Progenitor cell of endocrine pancreas (in vitro differentiated cells): Measurements from ENCODE around the gene ZNF296. TPM values are rescaled to one million over a fixed set of nuclear protein-coding genes. Genes with fewer than 3 reads are reported as not detected.

Experiments used
- DNase-seq: peaks from one replicate; pipeline ENCODE4 v3.0.0; 2021; ENCODE audit warnings: low spot score; ENCODE audit not compliant: unreplicated experiment
- H3K27ac Mint-ChIP-seq: 2 replicates; pipeline ENCODE4 v1.8.0; 2021; ENCODE audit warnings: mild to moderate bottlenecking, moderate library complexity, mixed read lengths
- H3K27me3 Mint-ChIP-seq: 2 replicates; pipeline ENCODE4 v1.8.0; 2021; ENCODE audit warnings: mixed read lengths
- H3K36me3 Mint-ChIP-seq: 2 replicates; pipeline ENCODE4 v1.8.0; 2022; ENCODE audit warnings: mixed read lengths; ENCODE audit not compliant: insufficient read depth
- H3K4me1 Mint-ChIP-seq: 2 replicates; pipeline ENCODE4 v1.8.0; 2021; ENCODE audit warnings: low read depth, mixed read lengths
- H3K4me3 Mint-ChIP-seq: 2 replicates; pipeline ENCODE4 v1.8.0; 2021; ENCODE audit warnings: low read depth, mild to moderate bottlenecking, moderate library complexity, mixed read lengths
- H3K9me3 Mint-ChIP-seq: 2 replicates; pipeline ENCODE4 v1.8.0; 2021; ENCODE audit warnings: low read depth, mixed read lengths
- CTCF ChIP-seq: fragments of 200-600 bp; sonication (generic); IDR thresholded peaks from one replicate; pipeline ENCODE4 v1.5.0; 2021; ENCODE audit warnings: antibody characterized with exemption, mild to moderate bottlenecking; ENCODE audit not compliant: unreplicated experiment
- total RNA-seq: library from RNA; stranded (reverse); gene quantifications from 2 replicates; pipeline ENCODE4 v1.2.1, GENCODE V29; 2021

ZNF296 gene
- total RNA-seq, 1 donor from 2014 or later, result 1.3 TPM

DNA sequence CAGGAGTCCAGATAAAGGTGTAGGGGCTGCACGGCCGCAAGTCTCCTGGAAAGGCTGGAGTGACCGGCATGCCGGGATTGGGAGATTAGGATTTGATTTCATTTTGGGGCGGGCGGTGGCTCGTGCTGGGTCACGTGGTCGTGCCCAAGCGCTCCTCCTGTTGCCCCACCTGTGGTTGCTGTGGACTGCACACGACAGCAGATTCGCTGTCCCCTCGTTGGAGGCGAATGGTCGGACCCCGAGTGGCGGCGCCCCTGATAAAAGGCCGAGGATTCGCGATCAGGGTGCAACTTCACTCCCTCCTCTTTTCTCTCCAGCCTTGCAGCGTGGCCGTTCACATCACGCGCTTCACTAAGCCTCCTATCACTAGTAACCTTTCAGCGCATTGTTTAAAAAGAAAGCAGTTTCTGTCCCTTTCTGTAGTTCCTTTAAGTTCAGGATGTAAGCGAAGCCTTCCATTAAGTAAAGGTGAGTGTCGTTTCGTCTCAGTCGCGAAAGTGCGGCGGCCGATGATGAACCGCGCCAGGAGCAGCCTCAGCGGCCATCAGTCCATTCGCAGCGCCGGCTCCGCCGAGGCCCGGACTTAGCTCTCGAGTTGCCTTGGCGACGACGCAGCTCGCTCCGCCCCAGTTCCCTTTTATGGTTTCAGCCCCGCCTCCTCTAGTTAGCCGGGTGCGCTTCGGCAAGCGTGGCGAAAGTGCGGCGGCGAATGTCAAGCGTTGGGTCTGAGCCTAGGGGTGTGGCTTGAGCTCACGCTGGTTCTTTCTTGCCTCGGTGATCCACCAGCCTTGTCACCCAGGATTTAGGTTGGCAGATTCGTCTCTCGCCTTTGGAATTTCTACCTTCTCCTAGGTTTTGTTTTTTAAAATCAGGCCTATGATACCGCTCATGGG lies 15.0 kb upstream of the ZNF296 start:
- DNase-seq, result peak; percentile 98
- TF ChIP-seq CTCF, result no peak
- peak overlapping the region; percentile 81 for H3K4me3 Mint-ChIP-seq
- H3K27me3 Mint-ChIP-seq, result no peaks in the 10 kb centered on the region
- H3K27ac Mint-ChIP-seq, result peak overlapping the region; percentile 100
- H3K36me3 Mint-ChIP-seq, result peaks cover 10% of the 10 kb centered on the region
- no peaks in the 10 kb centered on the region for H3K9me3 Mint-ChIP-seq
- peaks cover 27% of the 10 kb centered on the region for H3K4me1 Mint-ChIP-seq

GRCh38 chr19:45090606-45091005 lies 14.3 kb upstream of the ZNF296 start:
- peak overlapping the region; percentile 81 for H3K4me3 Mint-ChIP-seq
- no peak for TF ChIP-seq CTCF
- DNase-seq, result no peak
- no peaks in the 10 kb centered on the region for H3K9me3 Mint-ChIP-seq
- peaks cover 10% of the 10 kb centered on the region for H3K36me3 Mint-ChIP-seq
- H3K27ac Mint-ChIP-seq, result peak overlapping the region; percentile 100
- H3K4me1 Mint-ChIP-seq, result peaks cover 23% of the 10 kb centered on the region
- H3K27me3 Mint-ChIP-seq, result no peaks in the 10 kb centered on the region

DNA sequence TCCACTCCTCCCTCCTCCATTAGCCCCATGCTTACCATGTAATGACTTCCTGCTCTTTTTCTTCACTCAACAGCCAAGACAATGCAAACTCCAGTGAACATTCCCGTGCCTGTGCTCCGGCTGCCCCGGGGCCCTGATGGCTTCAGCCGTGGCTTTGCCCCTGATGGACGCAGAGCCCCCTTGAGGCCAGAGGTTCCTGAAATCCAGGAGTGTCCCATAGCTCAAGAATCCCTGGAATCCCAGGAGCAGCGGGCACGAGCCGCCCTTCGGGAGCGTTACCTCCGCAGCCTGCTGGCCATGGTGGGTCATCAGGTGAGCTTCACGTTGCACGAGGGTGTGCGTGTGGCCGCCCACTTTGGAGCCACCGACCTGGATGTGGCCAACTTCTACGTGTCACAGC lies 13.8 kb upstream of the ZNF296 start:
- H3K9me3 Mint-ChIP-seq, result no peaks in the 10 kb centered on the region
- H3K27me3 Mint-ChIP-seq, result no peaks in the 10 kb centered on the region
- peaks cover 23% of the 10 kb centered on the region for H3K4me1 Mint-ChIP-seq
- no peak overlapping the region for H3K27ac Mint-ChIP-seq
- no peak for TF ChIP-seq CTCF
- H3K4me3 Mint-ChIP-seq, result no peak overlapping the region
- H3K36me3 Mint-ChIP-seq, result peaks cover 14% of the 10 kb centered on the region
- no peak for DNase-seq

DNA sequence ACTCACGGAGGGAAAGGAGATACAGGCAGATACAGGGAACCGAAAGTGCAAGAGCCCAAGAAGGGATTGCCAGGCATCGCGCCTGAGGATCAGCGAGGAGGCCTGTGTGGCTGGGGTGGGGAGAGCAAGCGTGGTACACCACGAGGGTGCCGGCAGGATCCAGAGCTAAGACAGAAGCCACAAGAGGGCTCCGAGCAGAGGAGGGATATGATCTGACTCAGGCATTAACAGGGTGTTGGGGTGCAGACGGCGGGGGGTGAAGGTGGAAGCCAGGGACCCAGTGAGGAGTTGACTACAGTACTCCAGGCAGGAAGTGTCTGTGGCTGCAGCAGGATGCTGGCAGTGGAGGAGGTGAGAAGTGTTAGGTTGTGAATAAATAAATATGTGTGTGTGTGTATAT lies 11.3 kb upstream of the ZNF296 start:
- Mint-ChIP-seq H3K27ac (no peak overlapping the region), H3K27me3 (no peaks in the 10 kb centered on the region), H3K36me3 (peaks cover 10% of the 10 kb centered on the region), H3K4me3 (no peak overlapping the region), H3K4me1 (peaks cover 8% of the 10 kb centered on the region), H3K9me3 (no peaks in the 10 kb centered on the region)
- no peak for DNase-seq
- TF ChIP-seq CTCF, result no peak

GRCh38 chr19:45086480-45086879 lies 10.2 kb upstream of the ZNF296 start:
- no peak overlapping the region for H3K4me3 Mint-ChIP-seq
- no peak for TF ChIP-seq CTCF
- H3K27ac Mint-ChIP-seq, result peak overlapping the region; percentile 76
- no peaks in the 10 kb centered on the region for H3K9me3 Mint-ChIP-seq
- H3K27me3 Mint-ChIP-seq, result no peaks in the 10 kb centered on the region
- H3K4me1 Mint-ChIP-seq, result peaks cover 9% of the 10 kb centered on the region
- H3K36me3 Mint-ChIP-seq, result peaks cover 12% of the 10 kb centered on the region
- DNase-seq, result no peak
